ENCODE results near the gene H19. TPM values are rescaled to one million over a fixed set of nuclear protein-coding genes. Genes with fewer than 3 reads are reported as not detected.

H19 gene
- 0.21 and 0.27 TPM in 2 replicates for total RNA-seq (2014; rRNA removed; shearing (Covaris generic))
- polyA plus RNA-seq (2015; cell fraction: cytosol; rRNA removed) = 0.08 and 0.23 TPM in 2 replicates
- polyA plus RNA-seq (2015; cell fraction: nucleus; rRNA removed) = 0.65 TPM in 1 of 2 replicates, not detected in the other

DNA sequence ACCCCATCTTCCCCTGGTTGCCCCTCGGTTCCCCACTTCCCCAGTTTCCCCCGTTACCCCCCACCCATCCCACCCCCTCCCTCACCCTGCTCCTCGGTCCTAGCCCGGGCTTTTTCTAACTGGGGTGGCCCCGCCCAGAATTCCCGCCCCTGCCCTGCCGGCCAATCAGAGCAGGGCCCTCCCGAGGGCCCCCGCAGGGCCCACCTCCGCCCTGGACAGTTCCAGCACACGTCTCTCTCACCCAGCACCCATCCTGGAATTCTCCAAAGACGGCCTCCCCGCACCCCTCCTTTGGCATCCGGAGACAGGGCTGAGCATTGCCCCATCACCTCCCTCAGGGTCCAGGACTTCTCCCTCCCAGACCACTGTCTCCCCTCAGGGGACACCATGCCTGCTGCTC lies at the start of gene H19:
Gene H19 (minus strand): TSS at position 88 of the 400 bp plus-strand sequence.
- DNase-seq (ENCODE audit: low read depth) = no peak

DNA sequence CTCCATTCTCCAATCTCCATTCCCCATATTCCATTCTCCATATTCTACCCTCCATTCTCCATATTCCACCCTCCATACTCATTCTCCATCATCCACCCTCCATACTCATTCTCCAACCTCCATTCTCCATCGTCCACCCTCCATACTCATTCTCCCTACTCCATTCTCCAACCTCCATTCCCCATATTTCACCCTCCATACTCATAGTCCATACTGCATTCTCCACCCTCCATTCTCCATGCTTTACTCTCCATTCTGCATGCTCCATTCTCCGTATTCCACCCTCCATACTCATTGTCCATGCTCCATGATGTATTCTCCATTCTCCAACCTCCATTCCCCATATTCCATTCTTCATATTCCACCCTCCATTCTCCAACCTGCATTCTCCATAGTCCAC lies 44.3 kb upstream of the H19 start:
- no peak for DNase-seq (ENCODE audit: low read depth)

DNA sequence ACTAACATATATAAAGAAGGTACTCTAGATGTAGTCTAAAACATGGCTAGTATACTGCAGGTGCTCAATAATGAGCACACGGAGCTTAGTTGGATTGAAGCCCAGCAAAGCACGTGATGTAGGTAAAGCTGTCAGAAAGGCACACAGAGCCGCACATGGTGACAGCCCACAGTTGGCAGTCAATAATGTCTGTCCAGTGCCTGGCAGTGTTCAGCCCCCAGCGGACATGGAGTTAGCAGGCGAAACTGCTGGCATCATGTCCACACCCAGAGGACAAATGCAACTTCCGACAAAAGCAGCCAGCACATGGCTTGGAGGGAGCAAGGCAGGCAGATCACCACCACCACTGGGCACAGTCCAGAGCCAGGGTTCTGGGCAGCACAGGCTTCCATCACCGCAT lies 43.5 kb upstream of the H19 start:
- DNase-seq (ENCODE audit: low read depth) = no peak

DNA sequence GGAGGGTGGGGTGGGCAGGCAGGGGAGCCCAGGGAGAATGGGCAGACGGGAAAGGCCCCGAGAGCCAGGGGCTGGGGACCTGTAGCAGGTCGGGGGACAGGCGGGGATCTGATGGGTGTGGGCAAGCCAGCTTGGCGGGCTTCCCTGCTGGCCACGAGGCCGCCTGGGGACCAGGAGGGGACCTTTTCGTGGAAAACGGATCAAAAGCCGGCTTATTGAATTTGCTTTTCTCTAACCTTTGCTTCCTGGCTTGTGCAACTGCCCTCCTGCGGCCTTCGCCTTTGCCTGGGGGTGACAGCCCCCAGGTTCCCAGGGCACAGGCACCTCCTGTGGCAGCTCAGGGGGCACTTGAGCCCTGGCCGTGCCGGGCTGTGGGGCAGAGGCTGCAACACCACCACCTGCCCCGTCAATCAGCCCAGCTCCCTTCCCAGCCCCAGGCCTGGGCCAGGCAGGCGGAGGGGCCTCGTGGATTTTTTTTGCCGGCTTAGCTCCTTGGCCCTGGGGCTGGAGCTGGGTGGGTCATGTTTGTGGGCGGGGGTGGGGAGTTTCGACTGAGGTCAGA lies 41.6 kb upstream of the H19 start:
- no peak for DNase-seq (ENCODE audit: low read depth)

DNA sequence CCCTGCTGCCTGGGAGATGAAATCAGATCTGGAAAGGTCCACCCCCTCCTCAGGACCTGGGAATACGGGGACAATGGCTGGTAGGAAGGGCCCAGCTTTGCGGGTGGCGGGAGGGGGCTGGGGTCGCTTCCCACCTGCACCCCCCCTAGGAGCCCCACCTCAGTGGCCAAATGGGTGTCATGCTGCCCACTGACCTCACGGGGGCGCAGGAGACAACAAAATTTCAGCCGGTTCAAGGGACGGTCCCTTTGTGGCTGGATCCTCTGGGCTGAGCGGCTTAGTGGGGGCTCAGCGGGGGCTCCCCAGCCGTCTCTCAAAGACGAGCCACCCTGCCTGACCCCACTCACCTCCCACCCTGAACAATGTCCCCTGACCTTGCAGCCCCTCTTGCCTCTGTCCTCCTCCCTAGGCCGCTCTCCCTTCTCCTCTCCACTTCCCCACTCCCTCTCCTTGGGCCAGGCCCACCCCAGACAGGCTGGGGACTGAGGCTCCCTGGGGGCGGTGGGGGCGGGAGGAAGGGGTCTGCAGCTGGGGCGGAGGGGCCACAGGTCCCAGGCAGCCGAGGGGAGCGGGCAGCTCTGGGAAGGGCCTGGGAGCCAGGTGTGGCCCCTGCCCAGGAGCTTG lies 39.3 kb upstream of the H19 start:
- no peak for DNase-seq (ENCODE audit: low read depth)

DNA sequence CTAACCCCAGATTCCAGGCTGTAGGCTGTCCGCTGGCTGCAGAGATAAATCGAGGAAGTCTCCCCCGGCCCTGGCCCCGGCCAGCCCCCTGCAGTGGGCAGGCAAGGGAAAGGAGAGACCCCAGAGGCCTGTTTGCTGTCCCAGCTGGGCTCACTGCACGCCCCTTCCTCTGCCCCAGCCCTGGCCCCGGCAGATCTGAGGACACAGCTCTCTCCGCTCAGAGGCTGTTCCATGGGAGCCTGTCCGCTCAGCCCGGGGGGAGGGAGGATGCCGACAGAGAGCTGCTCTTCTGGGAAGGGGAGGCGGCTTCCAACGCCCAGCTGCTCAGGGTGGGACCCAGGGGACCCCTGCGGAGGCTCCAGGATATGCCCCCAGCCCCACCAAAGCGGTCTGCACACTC lies 37.7 kb upstream of the H19 start:
- DNase-seq (ENCODE audit: low read depth) = no peak

DNA sequence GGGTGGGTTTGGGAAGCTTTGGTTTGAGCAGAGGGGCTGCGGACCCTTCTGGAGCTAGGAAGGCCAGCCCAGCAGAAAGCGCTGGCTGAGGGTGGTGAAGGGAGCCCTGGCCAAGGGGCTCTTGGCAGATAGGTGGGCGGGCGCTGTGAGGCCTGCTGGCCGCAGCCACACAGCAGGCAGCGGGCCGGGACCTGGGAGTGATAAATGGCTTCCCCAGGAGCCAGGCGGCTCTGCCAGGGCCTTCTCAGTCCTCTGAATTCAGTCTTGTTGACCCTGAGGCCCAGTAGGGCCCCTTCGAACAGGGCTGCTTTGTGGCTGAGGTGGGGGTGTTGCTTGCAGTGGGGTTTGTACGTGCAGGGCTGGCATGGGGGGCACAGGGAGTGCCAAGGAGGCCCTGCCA lies 33.4 kb upstream of the H19 start:
- DNase-seq (ENCODE audit: low read depth) = no peak

DNA sequence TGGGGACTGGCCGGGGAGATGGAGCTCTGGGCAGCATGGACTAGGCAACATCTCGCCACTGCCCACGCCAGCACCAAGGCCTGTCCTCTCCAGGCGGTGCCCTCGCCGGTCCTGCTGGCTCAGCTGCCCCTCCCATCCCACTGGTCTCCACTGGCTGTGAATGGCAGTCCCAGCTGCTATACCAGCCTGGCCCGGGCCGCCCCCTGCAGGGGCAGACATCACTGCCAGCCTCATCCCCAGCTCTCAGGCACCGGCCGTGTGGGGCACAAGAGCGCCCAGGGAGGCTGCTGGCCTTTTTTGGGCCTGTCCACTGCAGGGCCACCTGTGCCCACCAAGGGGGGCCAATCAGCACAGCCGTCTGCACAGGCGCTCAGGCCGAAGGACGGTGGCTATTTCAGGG lies 30.1 kb upstream of the H19 start:
- DNase-seq (ENCODE audit: low read depth) = no peak

DNA sequence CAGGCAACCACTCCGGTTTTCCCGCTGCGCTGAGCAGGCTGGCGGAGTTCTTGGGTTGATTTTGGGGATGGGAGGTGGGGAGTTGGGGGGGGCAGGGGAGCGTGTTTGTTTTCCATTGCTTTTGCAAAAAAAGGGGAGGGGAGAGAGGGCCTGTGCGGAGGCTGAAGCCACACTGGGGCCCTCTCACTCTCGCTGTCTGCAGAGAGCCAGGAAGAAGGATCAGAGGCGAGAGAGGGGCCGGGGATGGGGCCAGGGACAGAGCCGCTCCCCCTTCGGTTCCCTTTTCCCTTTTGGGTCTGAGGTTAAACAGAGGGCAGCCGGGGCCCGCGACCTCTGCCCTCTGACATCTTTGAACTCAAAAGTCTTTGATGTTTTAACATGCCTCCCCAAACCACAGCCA lies 17.4 kb upstream of the H19 start:
- DNase-seq (ENCODE audit: low read depth) = no peak

DNA sequence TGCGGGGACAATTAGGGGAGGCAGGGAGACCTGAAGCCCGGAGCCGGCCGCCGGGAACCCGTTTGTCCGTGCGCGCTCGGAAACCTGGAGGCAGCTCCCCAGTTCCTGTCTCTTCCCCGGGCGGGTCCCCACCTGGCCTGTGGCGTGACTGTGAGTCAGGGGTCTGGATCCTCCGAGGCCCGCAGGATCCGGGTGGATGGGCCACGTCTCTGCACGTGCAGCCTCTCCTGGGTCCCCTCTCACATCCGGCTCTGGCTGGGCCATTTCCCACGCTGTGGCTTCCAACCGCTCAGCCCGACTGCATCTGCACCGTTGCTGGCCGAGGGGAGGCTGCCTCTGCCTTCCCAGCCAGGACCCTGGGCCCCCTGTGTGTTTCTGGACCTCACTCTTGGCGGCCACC lies 14.8 kb upstream of the H19 start:
- no peak for DNase-seq (ENCODE audit: low read depth)

DNA sequence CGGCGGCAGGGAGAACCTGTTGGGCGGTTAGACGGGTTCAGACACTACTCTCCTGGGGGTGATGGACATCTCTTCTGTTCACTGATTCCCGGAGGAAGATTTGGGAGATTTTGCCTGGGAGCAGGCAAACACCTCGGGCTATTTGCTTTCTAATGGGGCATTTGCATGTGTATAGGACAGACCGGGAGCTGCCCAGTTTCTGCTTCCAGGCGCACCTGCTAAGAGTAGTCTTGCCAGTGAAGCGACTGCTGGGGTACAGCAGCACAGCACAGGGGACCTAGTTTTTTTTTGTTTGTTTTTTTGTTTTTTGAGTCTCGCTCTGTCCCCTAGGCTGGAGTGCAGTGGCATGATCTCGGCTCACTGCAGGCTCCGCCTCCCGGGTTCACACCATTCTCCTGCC lies 6.8 kb upstream of the H19 start:
- DNase-seq (ENCODE audit: low read depth) = no peak

DNA sequence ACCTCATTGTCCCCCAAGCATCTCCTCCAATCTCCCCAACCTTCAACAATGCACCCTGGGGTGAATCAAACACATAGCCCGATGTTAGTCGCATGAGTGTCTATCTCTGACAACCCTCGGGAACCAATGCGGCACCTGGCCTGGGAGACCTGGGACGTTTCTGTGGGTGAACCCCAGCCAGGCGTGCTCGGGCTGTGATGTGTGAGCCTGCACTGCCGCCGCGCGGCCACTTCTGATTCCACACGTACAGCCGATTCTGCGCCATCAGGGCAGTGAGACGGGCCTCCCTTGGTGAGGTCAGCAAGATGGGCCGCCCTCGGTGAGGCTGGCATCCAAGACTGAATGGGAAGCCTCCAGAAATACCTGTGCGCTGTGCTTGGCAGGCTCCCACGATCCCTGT lies 5.2 kb upstream of the H19 start:
- no peak for DNase-seq (ENCODE audit: low read depth)

DNA sequence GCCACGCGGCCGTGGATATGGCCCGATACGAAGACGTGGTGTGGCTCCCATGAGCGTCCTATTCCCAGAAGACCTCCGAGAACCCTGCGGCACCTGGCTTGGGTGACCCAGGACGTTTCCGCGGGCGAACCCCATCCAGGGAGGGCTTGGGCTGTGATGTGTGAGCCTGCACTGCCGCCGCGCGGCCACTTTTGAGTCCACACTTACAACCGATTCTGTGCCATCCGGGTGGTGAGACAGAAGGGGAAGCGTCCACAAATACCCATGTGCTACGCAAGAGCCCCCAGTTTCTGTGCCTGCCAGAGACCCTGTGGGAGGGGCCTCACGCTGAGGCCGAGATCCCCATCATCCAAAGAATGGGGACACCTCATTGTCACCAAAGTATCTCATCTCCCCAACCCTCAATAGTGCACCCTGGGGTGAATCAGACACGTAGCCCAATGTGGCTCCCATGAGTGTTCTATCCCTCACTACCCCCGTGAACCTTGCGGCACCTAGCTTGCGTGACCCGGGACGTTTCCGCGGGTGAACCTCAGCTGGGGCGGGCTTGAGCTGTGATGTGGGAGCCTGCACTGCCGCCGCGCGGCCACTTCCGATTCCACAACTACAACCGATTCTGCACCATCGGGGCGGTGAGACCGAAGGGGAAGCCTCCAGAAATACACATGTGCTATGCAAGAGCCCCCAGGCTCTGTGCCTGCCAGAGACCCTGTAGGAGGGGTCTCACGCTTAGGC lies 4.6 kb upstream of the H19 start:
- DNase-seq (ENCODE audit: low read depth) = no peak

DNA sequence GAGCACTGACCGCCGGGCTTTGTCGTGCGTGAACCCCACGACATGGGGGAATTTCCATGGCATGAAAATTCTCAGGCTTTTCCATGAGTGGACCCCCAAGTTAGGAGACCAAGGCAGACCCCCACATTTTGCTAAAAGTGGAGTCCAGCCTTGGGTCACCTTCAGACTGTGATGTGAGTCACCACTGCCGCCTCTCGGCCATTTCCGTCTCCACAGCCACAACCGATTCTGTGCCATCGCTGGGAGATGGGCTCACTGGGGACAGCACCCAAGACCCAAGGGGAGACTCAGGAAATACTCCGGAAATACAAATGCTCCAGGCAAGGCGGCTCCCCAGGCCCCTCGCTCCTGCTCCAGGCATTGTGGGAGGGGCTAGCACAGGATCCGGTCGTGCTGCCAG lies 1.2 kb upstream of the H19 start:
- DNase-seq (ENCODE audit: low read depth) = no peak

DNA sequence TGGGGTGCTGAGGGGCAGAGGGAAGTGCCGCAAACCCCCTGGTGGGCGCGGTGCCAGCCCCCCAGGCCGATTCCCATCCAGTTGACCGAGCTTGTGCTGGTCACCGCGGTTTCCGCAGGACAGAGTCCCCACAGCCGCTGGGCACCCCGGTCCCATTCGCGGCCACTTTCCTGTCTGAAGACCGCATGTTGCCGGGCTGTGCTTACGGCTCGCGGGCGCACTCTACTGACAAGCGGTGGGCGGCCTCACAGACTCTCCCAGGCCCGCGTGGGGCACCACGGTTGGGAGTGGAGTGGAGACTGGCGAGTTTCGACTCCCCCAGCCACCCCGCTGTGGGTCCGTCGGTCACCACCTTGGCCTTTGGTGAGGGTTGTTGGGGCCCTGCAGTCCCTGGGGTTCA lies 648 bp upstream of the H19 start:
- no peak for DNase-seq (ENCODE audit: low read depth)

DNA sequence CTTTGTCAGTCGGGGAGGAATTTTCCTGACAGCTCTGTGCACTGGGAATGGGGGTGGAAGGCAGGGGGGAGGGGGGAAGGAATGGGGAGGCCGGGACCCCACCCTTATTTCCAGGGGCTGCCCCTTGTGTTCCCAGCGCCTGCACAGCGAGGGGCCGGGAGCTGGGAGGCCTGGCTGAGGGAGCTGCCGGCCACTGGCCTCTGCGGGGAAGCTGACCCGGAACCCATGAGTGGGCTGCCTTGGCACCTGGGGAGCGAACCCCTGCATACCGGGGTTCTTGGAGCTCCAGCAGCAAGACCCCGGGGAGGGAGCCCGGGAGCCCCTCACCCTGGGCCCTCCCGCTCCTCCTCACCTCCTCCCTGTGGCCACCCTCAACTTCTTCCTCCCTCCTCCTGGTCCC lies 3.5 kb downstream of the H19 start:
- DNase-seq (ENCODE audit: low read depth) = no peak

DNA sequence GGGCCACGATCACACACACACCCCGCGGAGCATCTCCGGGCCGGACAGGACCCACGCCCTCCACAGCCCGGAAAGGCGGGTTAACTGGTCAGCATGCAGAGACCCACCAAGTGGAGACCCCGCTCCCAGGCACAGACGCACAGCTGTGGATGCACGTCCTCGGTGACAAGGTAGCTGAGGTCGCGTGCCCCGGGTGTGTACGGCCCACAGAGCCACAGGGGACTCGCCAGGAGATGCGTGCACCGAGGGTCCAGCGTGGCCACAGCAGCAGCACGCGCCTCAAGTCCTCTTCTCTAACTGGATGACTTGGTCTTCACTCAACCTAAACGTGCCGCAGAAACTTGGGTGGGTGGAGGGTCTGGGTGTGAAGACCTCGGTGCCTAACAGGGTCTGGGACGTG lies 5.5 kb downstream of the H19 start:
- no peak for DNase-seq (ENCODE audit: low read depth)

DNA sequence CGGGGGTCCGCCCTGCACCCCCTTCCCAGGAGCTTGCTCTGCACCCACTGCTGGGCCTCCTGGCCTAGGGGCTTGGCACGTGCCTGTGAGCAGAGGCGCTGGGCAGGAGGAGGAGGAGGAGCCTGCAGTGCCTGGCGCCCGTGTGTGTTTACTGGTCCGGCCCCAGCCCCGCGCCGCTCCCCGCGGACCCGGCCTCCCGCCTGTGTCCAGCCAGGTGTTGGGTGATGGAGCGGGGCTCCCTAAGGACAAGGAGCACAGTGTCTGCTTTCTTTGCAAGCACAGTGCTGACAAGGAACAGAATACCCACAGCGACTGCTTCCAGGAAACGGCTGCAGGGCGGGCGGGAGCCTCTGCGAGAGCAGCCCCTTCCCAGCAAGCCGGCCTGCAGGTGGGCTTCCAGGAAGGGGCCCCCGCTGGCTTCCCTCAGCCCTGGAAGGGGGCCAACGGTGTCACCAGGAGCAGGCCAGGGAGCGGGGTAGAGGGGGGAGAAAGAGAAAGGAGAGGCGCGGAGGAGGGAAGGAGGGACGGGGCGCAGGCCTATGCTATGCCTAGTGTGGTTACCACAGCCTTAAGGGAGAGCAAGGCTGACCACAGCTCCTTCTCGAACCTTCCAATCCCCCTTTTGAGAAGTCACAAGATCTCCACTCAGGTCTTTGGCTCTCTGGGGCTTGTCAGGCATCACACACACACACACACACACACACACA lies 6.6 kb downstream of the H19 start:
- DNase-seq (ENCODE audit: low read depth) = no peak

DNA sequence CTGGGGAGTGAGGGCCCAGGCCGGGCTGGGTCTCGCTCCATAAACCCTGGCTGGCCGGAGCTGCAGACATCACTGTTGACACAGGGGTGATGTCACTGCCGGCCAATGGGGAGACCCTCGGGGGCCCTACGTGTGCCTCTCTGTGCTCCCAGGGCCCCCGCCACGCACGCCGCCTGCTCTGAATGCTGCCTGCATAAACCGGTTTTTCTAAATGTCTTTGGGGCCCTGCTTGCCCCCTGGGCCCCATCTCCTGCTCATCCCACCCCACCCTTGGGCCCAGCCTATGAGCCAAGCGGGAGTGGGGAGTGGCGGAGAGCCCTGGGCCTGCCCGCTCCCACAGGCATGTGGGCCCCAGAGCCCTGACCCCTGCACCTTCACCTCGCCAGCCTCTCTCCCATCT lies 7.7 kb downstream of the H19 start:
- no peak for DNase-seq (ENCODE audit: low read depth)

DNA sequence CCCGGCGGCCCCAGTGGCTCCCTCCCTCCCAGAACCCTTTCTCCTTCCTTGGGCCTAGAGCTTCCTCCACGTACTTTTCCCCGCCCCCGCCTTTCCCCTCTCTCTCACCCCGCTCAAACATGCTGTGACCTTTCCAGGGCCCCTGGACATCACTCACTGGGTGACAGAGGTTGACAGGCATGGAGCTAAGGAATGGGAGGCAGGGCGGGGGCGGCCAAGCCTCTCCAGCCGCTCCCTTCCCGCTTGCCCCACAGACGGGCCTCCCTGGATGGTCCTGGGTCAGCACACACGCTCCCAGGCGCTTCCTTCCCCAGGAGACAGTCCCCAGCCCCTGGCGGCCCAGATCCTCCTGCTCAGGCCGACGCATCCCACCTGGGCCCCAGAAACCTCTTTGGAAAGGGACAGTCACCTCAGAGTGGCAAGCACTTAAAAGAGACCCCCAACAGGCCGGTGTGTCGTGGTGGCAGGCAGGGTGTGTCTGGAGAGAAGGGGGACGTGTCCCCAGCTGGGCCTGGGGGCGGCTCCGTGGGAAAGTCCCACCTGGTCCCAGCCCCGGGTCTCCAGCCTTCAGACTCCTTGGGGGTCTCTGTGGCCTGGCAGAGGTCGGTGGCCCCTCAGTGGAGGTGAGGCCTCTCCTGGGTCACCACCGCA lies 8.8 kb downstream of the H19 start:
- DNase-seq (ENCODE audit: low read depth) = no peak

DNA sequence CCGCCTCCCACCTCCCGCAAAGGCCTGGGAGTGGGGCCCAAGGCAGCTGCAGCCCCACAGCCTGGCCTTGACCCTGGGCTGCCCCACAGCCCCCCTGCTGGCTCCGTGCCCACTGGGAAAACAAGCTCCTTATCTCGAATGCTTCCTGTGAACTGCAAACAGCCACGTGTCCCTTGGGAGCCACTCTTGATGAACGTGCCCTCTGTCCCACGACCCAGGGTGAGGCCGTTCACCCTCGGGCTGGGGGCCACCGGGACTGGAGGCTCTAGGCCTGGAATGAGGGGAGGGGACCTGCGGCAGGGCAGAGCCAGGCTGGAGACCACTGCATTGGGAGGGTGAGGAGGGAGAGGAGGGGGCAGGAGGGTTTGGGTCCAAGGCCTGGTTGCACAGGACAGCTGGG lies 9.5 kb downstream of the H19 start:
- DNase-seq (ENCODE audit: low read depth) = no peak

DNA sequence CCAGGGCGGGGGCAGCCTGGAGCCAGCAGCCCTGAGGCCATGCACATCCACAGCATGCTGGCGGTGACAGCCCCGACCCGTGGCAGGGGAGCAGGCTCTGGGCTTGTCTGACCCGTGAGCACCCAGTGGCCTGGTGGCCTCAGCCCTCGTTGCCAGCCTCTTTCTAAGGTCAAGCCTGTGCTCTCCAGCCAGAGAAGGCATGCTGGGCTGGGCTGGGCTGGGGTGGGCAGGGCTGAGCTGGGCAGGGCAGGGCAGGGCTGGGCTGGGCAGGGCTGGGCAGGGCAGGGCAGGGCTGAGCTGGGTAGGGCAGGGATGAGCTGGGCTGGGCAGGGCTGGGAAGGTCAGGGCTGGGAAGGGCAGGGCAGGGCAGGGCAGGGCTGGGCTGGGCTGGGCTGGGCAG lies 10.6 kb downstream of the H19 start:
- no peak for DNase-seq (ENCODE audit: low read depth)

Measured in HT1080 (cell line).